HG03571 (cell line): ENCODE measurements around the gene TLK2.
"Not testable (repeated sequence)": the region's sequence is repeated elsewhere in the genome, so short reads cannot be mapped to it uniquely, and the experiment has no call there.

Experiments
- ATAC-seq: cut with Tn5 transposase; IDR thresholded peaks from one replicate; pipeline ENCODE4 v1.9.1; 2021; ENCODE audit not compliant: unreplicated experiment

The TLK2 gene

GRCh38 chr17:62557532-62557931 lies 78.9 kb downstream of the TLK2 start:
- ATAC-seq = not testable (repeated sequence)

- not testable (repeated sequence) for ATAC-seq
Observed at GRCh38 chr17:62558941-62559340, 80.3 kb downstream of the TLK2 start.

- ATAC-seq = not testable (repeated sequence)
Observed at GRCh38 chr17:62560971-62561370, 82.3 kb downstream of the TLK2 start.

- ATAC-seq = no peak
Observed at GRCh38 chr17:62562656-62563055, 84.0 kb downstream of the TLK2 start.

GRCh38 chr17:62565817-62566216 lies 87.2 kb downstream of the TLK2 start:
- ATAC-seq = no peak

- no peak for ATAC-seq
Observed at GRCh38 chr17:62566996-62567578, 88.5 kb downstream of the TLK2 start.

GRCh38 chr17:62572488-62572887 lies 93.9 kb downstream of the TLK2 start:
- ATAC-seq = no peak

GRCh38 chr17:62572888-62573401 lies 94.3 kb downstream of the TLK2 start:
- no peak for ATAC-seq

GRCh38 chr17:62573480-62574117 lies 95.0 kb downstream of the TLK2 start:
- ATAC-seq = no peak

- no peak for ATAC-seq
Observed at GRCh38 chr17:62576382-62576781, 97.8 kb downstream of the TLK2 start.

- no peak for ATAC-seq
Observed at GRCh38 chr17:62578757-62579487, 100.3 kb downstream of the TLK2 start.

- no peak for ATAC-seq
Observed at GRCh38 chr17:62580947-62581346, 102.3 kb downstream of the TLK2 start.

- no peak for ATAC-seq
Observed at GRCh38 chr17:62581764-62582163, 103.1 kb downstream of the TLK2 start.

- no peak for ATAC-seq
Observed at GRCh38 chr17:62587554-62587953, 108.9 kb downstream of the TLK2 start.

- ATAC-seq = no peak
Observed at GRCh38 chr17:62588109-62588508, 109.5 kb downstream of the TLK2 start.

- no peak for ATAC-seq
Observed at GRCh38 chr17:62591333-62591732, 112.7 kb downstream of the TLK2 start.

- not testable (repeated sequence) for ATAC-seq
Observed at GRCh38 chr17:62591822-62592221, 113.2 kb downstream of the TLK2 start.

GRCh38 chr17:62592341-62593099 lies 113.9 kb downstream of the TLK2 start:
- ATAC-seq = no peak

- ATAC-seq = no peak
Observed at GRCh38 chr17:62595484-62595883, 116.9 kb downstream of the TLK2 start.

- no peak for ATAC-seq
Observed at GRCh38 chr17:62596662-62597061, 118.0 kb downstream of the TLK2 start.

GRCh38 chr17:62597150-62597549 lies 118.5 kb downstream of the TLK2 start:
- no peak for ATAC-seq
